Body of pancreas (tissue), 4 donors: ENCODE data around the gene ETS1.

Source experiments
- CTCF ChIP-seq, 7 experiments: fragments of 450-650 bp in 4 of 7; fragments of 200-600 bp in 3 of 7; sonication (generic) in 3 of 7; IDR thresholded peaks; one replicate each; pipeline ENCODE4 v1.5.1; 2016 to 2019; ENCODE audit warnings: antibody characterized with exemption in 7 of 7
- POLR2A ChIP-seq, 3 donors: fragments of 450-650 bp; IDR thresholded peaks; one replicate each; pipeline ENCODE4 v1.6.1; 2016; ENCODE audit warnings: antibody characterized with exemption in 3 of 3, mild to moderate bottlenecking in 2 of 3

GRCh38 chr11:128550261-128550821, 37.0 kb downstream of the ETS1 start:
- TF ChIP-seq CTCF (IDR thresholded peaks at IDR 0.05): no peak
- TF ChIP-seq POLR2A (IDR thresholded peaks at IDR 0.05): no peak
